Neural progenitor cell (in vitro differentiated cells): ENCODE data around the gene TAF8. TPM values are rescaled to one million over a fixed set of nuclear protein-coding genes. Genes with fewer than 3 reads are reported as not detected.

Experiments
- DNase-seq: peaks from one replicate; pipeline ENCODE4 v3.0.0-alpha.2; 2016; ENCODE audit warnings: low spot score
- H2AFZ ChIP-seq: fragments of 200-600 bp; sonication (generic); replicated peaks from 2 replicates; pipeline ENCODE4 v1.6.1; 2016; ENCODE audit warnings: antibody characterized with exemption
- H3F3A ChIP-seq: fragments of 200-600 bp; sonication (generic); 2 replicates; pipeline ENCODE4 v1.6.1; 2016; ENCODE audit warnings: antibody characterized with exemption, low read depth
- H3K27ac ChIP-seq: fragments of 200-600 bp; sonication (generic); 2 replicates; pipeline ENCODE4 v1.5.1; 2016; ENCODE audit warnings: mild to moderate bottlenecking
- H3K27me3 ChIP-seq: fragments of 200-600 bp; sonication (generic); 2 replicates; pipeline ENCODE4 v1.6.1; 2016; ENCODE audit warnings: mild to moderate bottlenecking, moderate library complexity
- H3K36me3 ChIP-seq: fragments of 200-600 bp; sonication (generic); 2 replicates; pipeline ENCODE4 v1.5.1; 2016
- H3K4me1 ChIP-seq: fragments of 200-600 bp; sonication (generic); 2 replicates; pipeline ENCODE4 v1.6.1; 2016; ENCODE audit warnings: mixed run types
- H3K4me2 ChIP-seq: fragments of 200-600 bp; sonication (generic); 2 replicates; pipeline ENCODE4 v1.6.1; 2016
- H3K4me3 ChIP-seq: fragments of 200-600 bp; sonication (generic); 2 replicates; pipeline ENCODE4 v1.5.1; 2016
- H3K79me2 ChIP-seq: fragments of 200-600 bp; sonication (generic); 2 replicates; pipeline ENCODE4 v1.6.1; 2016; ENCODE audit warnings: low read depth
- H3K9ac ChIP-seq: fragments of 200-600 bp; sonication (generic); 2 replicates; pipeline ENCODE4 v1.6.1; 2016
- H3K9me3 ChIP-seq: fragments of 200-600 bp; sonication (generic); 2 replicates; pipeline ENCODE4 v1.5.1; 2016; ENCODE audit warnings: low read depth
- H4K20me1 ChIP-seq: fragments of 200-600 bp; sonication (generic); 2 replicates; pipeline ENCODE4 v1.6.1; 2016; ENCODE audit warnings: low read depth
- H3K27ac Mint-ChIP-seq: 3 replicates; pipeline ENCODE4 v1.8.0; 2021; ENCODE audit warnings: mixed read lengths
- H3K27me3 Mint-ChIP-seq: 2 replicates; pipeline ENCODE4 v1.8.0; 2022; ENCODE audit warnings: low read depth, mild to moderate bottlenecking, inconsistent platforms, moderate library complexity, mixed read lengths; ENCODE audit not compliant: insufficient read depth
- H3K36me3 Mint-ChIP-seq: 3 replicates; pipeline ENCODE4 v1.8.0; 2021; ENCODE audit warnings: mixed read lengths
- H3K4me1 Mint-ChIP-seq: 3 replicates; pipeline ENCODE4 v1.8.0; 2021; ENCODE audit warnings: mixed read lengths
- H3K4me3 Mint-ChIP-seq: 3 replicates; pipeline ENCODE4 v1.8.0; 2021; ENCODE audit warnings: mild to moderate bottlenecking, moderate library complexity, mixed read lengths
- H3K9me3 Mint-ChIP-seq: 3 replicates; pipeline ENCODE4 v1.8.0; 2020; ENCODE audit warnings: mixed read lengths
- EZH2 ChIP-seq: fragments of 200-600 bp; sonication (generic); IDR thresholded peaks from 2 replicates; pipeline ENCODE4 v1.6.1; 2017; ENCODE audit warnings: antibody characterized with exemption, mild to moderate bottlenecking, moderate library complexity
- EZH2phosphoT487 ChIP-seq: fragments of 200-600 bp; sonication (generic); IDR thresholded peaks from 2 replicates; pipeline ENCODE4 v1.6.1; 2017; ENCODE audit warnings: antibody characterized with exemption
- total RNA-seq: library from RNA; depleted of rRNA; stranded (reverse); fragments of >200 nt; gene quantifications from 2 replicates; pipeline ENCODE4 v1.2.3, GENCODE V29; 2015; ENCODE audit warnings: low replicate concordance
- TF ChIP-seq, protein P1 (sequence below): fragments of 200-600 bp; sonication (generic); IDR thresholded peaks from 2 replicates; pipeline ENCODE4 v1.5.1; 2017; ENCODE audit warnings: antibody characterized with exemption, mild to moderate bottlenecking

TAF8 gene
- total RNA-seq, 1 donor from 2014 or later = 38.0 TPM

DNA sequence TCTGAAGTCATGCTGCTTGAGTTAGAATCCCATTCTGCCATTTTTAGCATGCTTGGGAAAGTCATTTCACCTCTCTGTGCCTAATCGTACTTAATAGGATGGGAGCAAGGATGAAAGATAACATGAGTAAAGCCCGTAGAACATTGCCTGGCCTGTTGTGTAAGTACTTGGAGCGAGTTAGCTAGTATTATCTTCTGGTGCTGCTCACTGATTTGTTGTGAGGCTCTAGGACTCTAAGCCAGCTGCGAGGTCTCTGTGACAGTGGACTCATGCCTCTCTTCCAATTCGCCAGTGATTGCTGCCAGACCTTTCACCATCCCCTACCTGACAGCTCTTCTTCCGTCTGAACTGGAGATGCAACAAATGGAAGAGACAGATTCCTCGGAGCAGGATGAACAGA lies 17.8 kb downstream of the TAF8 start:
- TF ChIP-seq EZH2phosphoT487 = no peak
- TF ChIP-seq, protein P1, sequence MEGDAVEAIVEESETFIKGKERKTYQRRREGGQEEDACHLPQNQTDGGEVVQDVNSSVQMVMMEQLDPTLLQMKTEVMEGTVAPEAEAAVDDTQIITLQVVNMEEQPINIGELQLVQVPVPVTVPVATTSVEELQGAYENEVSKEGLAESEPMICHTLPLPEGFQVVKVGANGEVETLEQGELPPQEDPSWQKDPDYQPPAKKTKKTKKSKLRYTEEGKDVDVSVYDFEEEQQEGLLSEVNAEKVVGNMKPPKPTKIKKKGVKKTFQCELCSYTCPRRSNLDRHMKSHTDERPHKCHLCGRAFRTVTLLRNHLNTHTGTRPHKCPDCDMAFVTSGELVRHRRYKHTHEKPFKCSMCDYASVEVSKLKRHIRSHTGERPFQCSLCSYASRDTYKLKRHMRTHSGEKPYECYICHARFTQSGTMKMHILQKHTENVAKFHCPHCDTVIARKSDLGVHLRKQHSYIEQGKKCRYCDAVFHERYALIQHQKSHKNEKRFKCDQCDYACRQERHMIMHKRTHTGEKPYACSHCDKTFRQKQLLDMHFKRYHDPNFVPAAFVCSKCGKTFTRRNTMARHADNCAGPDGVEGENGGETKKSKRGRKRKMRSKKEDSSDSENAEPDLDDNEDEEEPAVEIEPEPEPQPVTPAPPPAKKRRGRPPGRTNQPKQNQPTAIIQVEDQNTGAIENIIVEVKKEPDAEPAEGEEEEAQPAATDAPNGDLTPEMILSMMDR = no peak
- TF ChIP-seq EZH2 = no peak
- H3K79me2 ChIP-seq = no peaks in the 10 kb centered on the region
- H2AFZ ChIP-seq = no peak overlapping the region
- H3K9me3 ChIP-seq = no peaks in the 10 kb centered on the region
- DNase-seq = no peak
- H3K4me1 ChIP-seq = no peaks in the 10 kb centered on the region
- H3K4me3 Mint-ChIP-seq = no peak overlapping the region
- no peak overlapping the region for H3K27ac Mint-ChIP-seq
- no peak overlapping the region for H3K4me2 ChIP-seq
- H3K9me3 Mint-ChIP-seq = no peaks in the 10 kb centered on the region
- H3K36me3 ChIP-seq = no peaks in the 10 kb centered on the region
- no peaks in the 10 kb centered on the region for H3K27me3 Mint-ChIP-seq
- no peak overlapping the region for H3K9ac ChIP-seq
- no peaks in the 10 kb centered on the region for H4K20me1 ChIP-seq
- no peak overlapping the region for H3K27ac ChIP-seq
- H3K27me3 ChIP-seq = no peaks in the 10 kb centered on the region
- no peak overlapping the region for H3K4me3 ChIP-seq
- peaks cover 18% of the 10 kb centered on the region for H3K36me3 Mint-ChIP-seq
- no peaks in the 10 kb centered on the region for H3K4me1 Mint-ChIP-seq
- no peaks in the 10 kb centered on the region for H3F3A ChIP-seq

DNA sequence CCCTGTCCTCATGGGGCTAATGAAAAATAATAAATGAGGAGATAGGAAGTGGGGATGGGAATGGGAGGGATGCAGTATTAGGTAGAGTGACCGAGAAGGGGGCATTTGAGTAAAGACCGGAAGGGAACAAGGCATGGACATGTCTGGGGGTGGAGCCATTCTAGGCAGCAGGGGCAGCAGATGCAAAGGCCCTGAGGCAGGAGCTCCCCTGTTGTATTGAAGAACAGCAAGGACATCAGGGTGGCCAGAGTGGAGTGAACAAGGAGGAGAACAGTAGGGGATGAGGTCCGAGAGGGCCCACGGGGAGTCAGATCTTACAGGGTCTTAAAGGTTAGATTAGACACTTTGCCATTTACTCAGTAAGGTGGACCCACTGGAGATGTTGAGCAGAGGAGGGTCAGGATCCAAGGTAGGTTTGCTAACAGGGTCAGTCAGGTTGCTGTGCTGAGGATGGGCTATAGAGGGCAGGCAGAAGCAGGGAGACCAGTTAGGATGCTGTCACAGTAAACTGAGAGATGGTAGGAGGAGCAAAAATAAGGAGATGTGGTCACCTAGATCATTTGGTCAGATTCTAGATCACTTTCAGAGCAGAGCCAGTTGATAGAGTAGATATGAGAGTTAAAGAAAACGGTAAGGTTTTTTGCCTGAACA lies 18.7 kb downstream of the TAF8 start:
- H3K4me1 Mint-ChIP-seq = no peaks in the 10 kb centered on the region
- TF ChIP-seq EZH2phosphoT487 = no peak
- H3K9me3 Mint-ChIP-seq = no peaks in the 10 kb centered on the region
- H3K9ac ChIP-seq = no peak overlapping the region
- H3K9me3 ChIP-seq = no peaks in the 10 kb centered on the region
- no peak overlapping the region for H3K4me3 Mint-ChIP-seq
- H3K36me3 ChIP-seq = no peaks in the 10 kb centered on the region
- peaks cover 17% of the 10 kb centered on the region for H3K36me3 Mint-ChIP-seq
- no peak overlapping the region for H2AFZ ChIP-seq
- H3K4me3 ChIP-seq = no peak overlapping the region
- no peak overlapping the region for H3K27ac ChIP-seq
- no peaks in the 10 kb centered on the region for H3K79me2 ChIP-seq
- no peak for DNase-seq
- H3K27me3 ChIP-seq = no peaks in the 10 kb centered on the region
- no peak overlapping the region for H3K4me2 ChIP-seq
- no peaks in the 10 kb centered on the region for H3F3A ChIP-seq
- no peaks in the 10 kb centered on the region for H4K20me1 ChIP-seq
- no peak overlapping the region for H3K27ac Mint-ChIP-seq
- H3K4me1 ChIP-seq = no peaks in the 10 kb centered on the region
- H3K27me3 Mint-ChIP-seq = no peaks in the 10 kb centered on the region

DNA sequence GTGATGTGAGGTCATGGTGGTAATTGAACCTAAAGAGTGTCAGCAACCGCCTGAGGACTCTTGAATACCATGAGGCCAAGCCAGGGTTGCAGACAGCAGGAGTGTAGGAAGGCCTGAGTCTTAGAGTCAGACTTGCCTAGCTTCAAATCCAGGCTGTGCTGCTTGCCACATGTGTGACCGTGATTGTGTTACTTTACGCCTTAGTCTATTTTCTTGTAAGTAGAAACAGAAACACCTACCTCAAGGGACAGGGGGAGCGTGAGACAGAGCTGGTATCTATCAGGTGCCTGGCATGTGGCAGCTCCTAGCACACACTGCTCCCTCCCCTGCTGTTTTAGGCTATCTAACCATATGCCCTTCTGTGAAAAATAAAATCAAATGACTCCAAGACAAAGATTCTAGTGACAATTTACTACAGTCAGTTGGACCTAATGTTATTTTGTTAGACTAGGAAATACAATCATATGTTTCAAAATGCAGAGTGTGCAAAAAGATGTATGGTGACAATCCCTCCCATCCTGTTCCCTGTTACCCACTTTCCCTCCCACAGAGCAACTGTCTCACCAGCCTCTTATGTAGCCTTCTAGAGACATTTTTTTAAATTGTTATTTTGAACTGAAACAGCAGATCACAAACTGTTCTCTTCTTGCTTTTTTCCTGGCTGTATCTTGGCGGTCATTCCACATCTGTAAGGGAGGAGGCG lies 21.7 kb downstream of the TAF8 start:
- Mint-ChIP-seq H3K27ac (no peak overlapping the region), H3K36me3 (peaks cover 20% of the 10 kb centered on the region), H3K4me3 (no peak overlapping the region), H3K9me3 (no peaks in the 10 kb centered on the region), H3K27me3 (no peaks in the 10 kb centered on the region), H3K4me1 (no peaks in the 10 kb centered on the region)
- Histone ChIP-seq H4K20me1 (peaks cover 4% of the 10 kb centered on the region), H3K79me2 (no peaks in the 10 kb centered on the region), H3K36me3 (no peaks in the 10 kb centered on the region), H3K9ac (no peak overlapping the region), H2AFZ (no peak overlapping the region), H3K9me3 (no peaks in the 10 kb centered on the region), H3K4me3 (no peak overlapping the region), H3K4me2 (no peak overlapping the region), H3F3A (peaks cover 7% of the 10 kb centered on the region), H3K4me1 (no peaks in the 10 kb centered on the region), H3K27ac (no peak overlapping the region), H3K27me3 (no peaks in the 10 kb centered on the region)
- no peak for DNase-seq
- TF ChIP-seq EZH2 = no peak
- TF ChIP-seq, protein P1 = no peak
- no peak for TF ChIP-seq EZH2phosphoT487

DNA sequence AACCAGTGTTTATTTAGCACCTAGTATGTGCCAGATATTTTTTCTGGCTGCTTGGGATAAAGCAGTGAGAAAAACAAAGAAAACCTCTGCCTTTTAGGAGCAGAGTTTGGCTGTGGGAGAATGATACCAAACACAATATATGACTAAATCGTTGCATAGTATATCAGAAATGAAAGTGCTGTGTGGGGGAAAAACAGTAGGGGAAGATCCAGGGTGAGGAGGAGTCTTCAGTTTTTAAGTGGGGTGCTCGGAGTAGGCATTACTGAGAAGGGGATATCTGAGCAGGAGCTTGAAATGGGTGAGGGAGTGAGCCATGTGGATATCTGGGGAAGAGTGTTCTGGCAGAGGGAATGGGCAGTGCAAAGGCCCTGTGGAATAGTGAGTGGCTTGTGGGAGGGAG lies 23.0 kb downstream of the TAF8 start:
- Histone ChIP-seq H3F3A (peaks cover 7% of the 10 kb centered on the region), H3K9me3 (no peaks in the 10 kb centered on the region), H2AFZ (no peak overlapping the region), H3K36me3 (no peaks in the 10 kb centered on the region), H3K27ac (no peak overlapping the region), H3K79me2 (no peaks in the 10 kb centered on the region), H4K20me1 (peaks cover 4% of the 10 kb centered on the region), H3K4me3 (no peak overlapping the region), H3K4me2 (no peak overlapping the region), H3K9ac (no peak overlapping the region), H3K27me3 (no peaks in the 10 kb centered on the region), H3K4me1 (no peaks in the 10 kb centered on the region)
- H3K9me3 Mint-ChIP-seq = no peaks in the 10 kb centered on the region
- no peak for DNase-seq
- H3K27ac Mint-ChIP-seq = no peak overlapping the region
- H3K36me3 Mint-ChIP-seq = peaks cover 22% of the 10 kb centered on the region
- H3K4me3 Mint-ChIP-seq = no peak overlapping the region
- H3K4me1 Mint-ChIP-seq = no peaks in the 10 kb centered on the region
- H3K27me3 Mint-ChIP-seq = no peaks in the 10 kb centered on the region
- TF ChIP-seq EZH2phosphoT487 (no peak), EZH2 (no peak)
- TF ChIP-seq, protein P1 = no peak
